Measurements from ENCODE around the gene RYR3. TPM values are rescaled to one million over a fixed set of nuclear protein-coding genes. Genes with fewer than 3 reads are reported as not detected.
A peak's percentile ranks its signal among the peaks of the same experiment; 100 is the strongest.

RYR3 gene
- total and polyA plus RNA-seq, 9 donors: 11.9 to 48.1 (median 33.2) TPM

DNA sequence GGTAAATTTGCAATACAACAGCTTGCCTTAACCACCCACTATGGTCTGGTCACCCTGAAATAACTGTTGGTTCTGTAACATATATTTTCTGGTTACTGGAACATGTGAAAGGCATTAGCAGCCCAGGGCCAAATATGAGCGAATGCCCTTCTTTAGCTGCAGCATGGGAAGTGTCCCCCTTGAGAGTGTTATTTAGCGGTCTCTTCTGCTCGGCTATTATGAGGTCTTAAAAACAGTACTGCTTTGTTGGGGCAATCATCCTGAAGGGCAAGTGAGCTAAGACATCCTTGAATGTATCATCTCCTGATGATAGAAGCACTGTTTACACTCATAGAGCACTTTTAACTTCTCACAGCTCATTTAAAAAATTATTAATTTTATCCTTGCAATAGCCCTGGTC is 90.2 kb downstream of the RYR3 start:
- no peaks in the 10 kb centered on the region for H3K36me3 ChIP-seq (ENCODE audit: control insufficient read depth, insufficient read depth, low read length)
- H3K4me3 ChIP-seq (ENCODE audit: low read length): no peak overlapping the region
- DNase-seq: no peak
- no peak overlapping the region for H3K27ac ChIP-seq (ENCODE audit: low read length)
- no peaks in the 10 kb centered on the region for H3K9me3 ChIP-seq (replicated peaks; ENCODE audit: control insufficient read depth, low read depth, low read length)
- no peaks in the 10 kb centered on the region for H3K27me3 ChIP-seq (ENCODE audit: control insufficient read depth, insufficient read depth, low read length)
- peaks cover 14% of the 10 kb centered on the region for H3K4me1 ChIP-seq (ENCODE audit: control insufficient read depth, insufficient read depth, low read length)
- no CpG with 5 or more reads among the region's 3 CpGs for WGBS (ENCODE audit: insufficient coverage)

DNA sequence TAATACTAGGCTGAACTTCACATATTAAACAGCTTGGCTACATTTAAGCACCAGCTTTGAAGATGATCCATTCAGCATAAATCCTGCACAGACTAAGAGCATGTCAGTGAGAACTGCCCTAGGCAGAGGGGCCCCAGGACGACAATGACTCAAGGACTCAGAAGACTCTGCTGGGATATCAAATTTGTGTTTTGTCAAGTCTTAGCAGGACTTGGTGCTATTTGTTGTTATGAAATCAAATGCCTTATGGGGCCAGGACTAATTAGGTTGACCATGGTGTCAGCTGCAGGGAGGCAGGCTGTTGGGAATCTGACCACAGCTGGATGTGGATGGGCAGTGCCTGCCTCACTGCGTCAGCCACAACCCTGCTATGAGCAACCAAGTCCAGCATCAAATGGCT is 91.8 kb downstream of the RYR3 start:
- Histone ChIP-seq H3K27me3 (ENCODE audit: control insufficient read depth, insufficient read depth, low read length) (no peaks in the 10 kb centered on the region), H3K27ac (ENCODE audit: low read length) (peak overlapping the region; percentile 62), H3K36me3 (ENCODE audit: control insufficient read depth, insufficient read depth, low read length) (no peaks in the 10 kb centered on the region), H3K4me3 (ENCODE audit: low read length) (peak overlapping the region; percentile 28), H3K9me3 (replicated peaks; ENCODE audit: control insufficient read depth, low read depth, low read length) (no peaks in the 10 kb centered on the region), H3K4me1 (ENCODE audit: control insufficient read depth, insufficient read depth, low read length) (peaks cover 10% of the 10 kb centered on the region)
- 54% methylated on average over 1 of the region's 2 CpGs for WGBS (ENCODE audit: insufficient coverage)
- DNase-seq: peak; percentile 75

DNA sequence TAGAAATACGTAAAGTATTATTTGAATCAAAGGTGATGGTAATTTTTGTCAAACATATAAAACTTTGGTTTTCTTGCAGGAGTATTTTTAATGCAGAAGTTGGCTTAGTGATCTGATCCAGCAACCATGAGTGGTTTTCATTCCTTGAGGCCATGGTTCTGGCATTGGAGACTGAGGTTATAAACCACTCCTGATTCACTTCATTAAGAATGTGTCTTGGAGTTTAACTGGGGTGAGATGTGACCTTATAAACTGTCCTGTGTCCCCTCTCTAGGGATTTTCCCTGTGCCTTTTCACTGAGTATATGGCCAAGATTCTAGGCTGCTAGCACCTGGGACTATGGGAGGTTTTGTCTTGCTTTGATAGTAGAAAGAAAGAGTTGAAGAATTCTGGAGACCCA is 94.3 kb downstream of the RYR3 start:
- Histone ChIP-seq H3K27me3 (ENCODE audit: control insufficient read depth, insufficient read depth, low read length) (no peaks in the 10 kb centered on the region), H3K4me3 (ENCODE audit: low read length) (no peak overlapping the region), H3K36me3 (ENCODE audit: control insufficient read depth, insufficient read depth, low read length) (no peaks in the 10 kb centered on the region), H3K27ac (ENCODE audit: low read length) (no peak overlapping the region), H3K4me1 (ENCODE audit: control insufficient read depth, insufficient read depth, low read length) (peaks cover 14% of the 10 kb centered on the region), H3K9me3 (replicated peaks; ENCODE audit: control insufficient read depth, low read depth, low read length) (no peaks in the 10 kb centered on the region)
- no peak for DNase-seq
- WGBS (ENCODE audit: insufficient coverage): no CpG with 5 or more reads among the region's 1 CpG

DNA sequence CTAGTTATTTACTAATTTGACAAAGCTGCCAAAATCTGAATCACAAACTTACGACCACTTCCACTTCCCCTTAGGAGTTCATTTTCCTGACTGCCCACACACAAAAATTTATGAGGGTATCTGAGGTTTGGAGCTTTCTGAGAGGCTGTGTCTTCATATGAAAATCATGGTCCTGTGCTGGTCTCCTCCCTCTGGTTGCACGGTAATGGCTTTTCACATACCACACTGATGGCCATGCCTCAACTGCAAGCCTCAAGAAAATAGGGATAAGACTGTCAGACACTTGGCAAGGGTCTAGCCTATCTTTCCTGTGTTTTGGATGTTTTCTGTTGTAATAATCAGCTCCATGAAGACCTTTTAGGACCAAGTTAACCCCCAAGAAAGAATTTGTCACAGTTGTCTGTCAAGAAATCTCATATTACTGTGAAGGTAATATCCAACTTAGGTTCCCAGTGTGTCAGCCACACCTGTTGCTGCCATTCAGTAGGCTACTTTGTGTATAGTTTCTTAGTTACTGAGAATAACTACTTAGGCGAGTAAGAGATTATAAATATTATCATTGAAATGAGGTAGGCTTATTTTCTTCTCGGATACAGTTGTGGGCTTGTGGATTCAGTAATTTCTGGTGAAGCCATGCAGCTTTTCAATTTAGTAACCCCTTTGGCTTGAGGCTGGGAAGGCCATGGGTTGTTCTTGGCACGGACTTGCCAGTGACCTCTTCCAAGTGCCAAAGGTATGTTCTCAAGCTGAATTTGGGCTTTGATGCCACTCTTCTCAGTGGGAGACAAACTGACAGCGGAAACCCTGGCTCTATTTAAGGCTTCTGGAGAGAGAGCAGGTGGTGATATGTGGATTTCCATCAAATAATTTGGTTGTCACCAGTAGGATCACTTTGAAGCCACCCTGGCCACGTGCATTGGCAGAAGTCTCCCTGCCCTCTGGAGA is 101.1 kb downstream of the RYR3 start:
- WGBS (ENCODE audit: insufficient coverage): 75% methylated on average over 4 of the region's 7 CpGs
- no peaks in the 10 kb centered on the region for H3K36me3 ChIP-seq (ENCODE audit: control insufficient read depth, insufficient read depth, low read length)
- H3K27me3 ChIP-seq (ENCODE audit: control insufficient read depth, insufficient read depth, low read length): no peaks in the 10 kb centered on the region
- H3K9me3 ChIP-seq (replicated peaks; ENCODE audit: control insufficient read depth, low read depth, low read length): no peaks in the 10 kb centered on the region
- no peak overlapping the region for H3K4me3 ChIP-seq (ENCODE audit: low read length)
- peaks cover 27% of the 10 kb centered on the region for H3K4me1 ChIP-seq (ENCODE audit: control insufficient read depth, insufficient read depth, low read length)
- peak overlapping the region; percentile 85 for H3K27ac ChIP-seq (ENCODE audit: low read length)
- peak; percentile 72 for DNase-seq

DNA sequence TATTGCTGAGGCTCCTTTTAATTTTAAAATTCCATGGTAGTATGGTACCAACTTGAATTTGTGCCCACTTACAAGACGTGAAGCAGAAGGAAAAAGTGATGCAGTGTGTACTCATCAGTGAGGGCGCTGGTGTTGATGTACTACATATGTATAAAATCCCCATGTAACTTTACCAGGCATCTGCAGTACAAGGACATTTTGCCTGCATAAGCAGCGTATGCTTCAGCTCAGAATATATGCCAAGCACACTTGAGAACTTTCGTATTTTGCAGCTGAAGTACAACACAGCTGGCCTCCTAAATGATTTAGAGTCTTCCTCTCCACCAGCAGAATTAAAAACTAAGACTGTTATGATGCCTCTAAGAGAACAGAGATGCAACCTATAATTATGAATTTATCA is 108.9 kb downstream of the RYR3 start:
- no peak for DNase-seq
- Histone ChIP-seq H3K27me3 (ENCODE audit: control insufficient read depth, insufficient read depth, low read length) (no peaks in the 10 kb centered on the region), H3K4me1 (ENCODE audit: control insufficient read depth, insufficient read depth, low read length) (no peaks in the 10 kb centered on the region), H3K27ac (ENCODE audit: low read length) (no peak overlapping the region), H3K9me3 (replicated peaks; ENCODE audit: control insufficient read depth, low read depth, low read length) (no peaks in the 10 kb centered on the region), H3K4me3 (ENCODE audit: low read length) (no peak overlapping the region), H3K36me3 (ENCODE audit: control insufficient read depth, insufficient read depth, low read length) (no peaks in the 10 kb centered on the region)
- 39% methylated on average over 2 of the region's 4 CpGs for WGBS (ENCODE audit: insufficient coverage)

DNA sequence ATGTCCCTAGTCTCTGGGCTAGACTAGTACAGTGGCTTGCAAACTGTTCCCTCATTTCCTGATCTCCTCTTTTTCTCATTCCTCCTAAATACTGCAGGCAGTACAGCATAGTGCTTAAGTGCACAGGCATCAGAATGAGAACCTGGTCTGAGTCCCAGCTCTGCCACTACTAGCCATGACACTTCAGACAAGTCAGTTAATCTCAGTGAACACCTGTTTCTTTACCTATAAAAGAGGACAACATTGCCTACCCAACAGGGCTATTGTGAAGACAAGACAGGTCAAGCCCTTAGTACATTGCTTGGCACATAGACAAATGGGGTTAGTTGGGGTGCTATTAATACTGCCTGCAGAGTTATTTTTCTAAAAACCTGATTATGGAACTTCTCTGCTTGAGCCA is 113.3 kb downstream of the RYR3 start:
- Histone ChIP-seq H3K4me1 (ENCODE audit: control insufficient read depth, insufficient read depth, low read length) (no peaks in the 10 kb centered on the region), H3K27me3 (ENCODE audit: control insufficient read depth, insufficient read depth, low read length) (no peaks in the 10 kb centered on the region), H3K27ac (ENCODE audit: low read length) (no peak overlapping the region), H3K36me3 (ENCODE audit: control insufficient read depth, insufficient read depth, low read length) (no peaks in the 10 kb centered on the region), H3K9me3 (replicated peaks; ENCODE audit: control insufficient read depth, low read depth, low read length) (no peaks in the 10 kb centered on the region), H3K4me3 (ENCODE audit: low read length) (no peak overlapping the region)
- no peak for DNase-seq

DNA sequence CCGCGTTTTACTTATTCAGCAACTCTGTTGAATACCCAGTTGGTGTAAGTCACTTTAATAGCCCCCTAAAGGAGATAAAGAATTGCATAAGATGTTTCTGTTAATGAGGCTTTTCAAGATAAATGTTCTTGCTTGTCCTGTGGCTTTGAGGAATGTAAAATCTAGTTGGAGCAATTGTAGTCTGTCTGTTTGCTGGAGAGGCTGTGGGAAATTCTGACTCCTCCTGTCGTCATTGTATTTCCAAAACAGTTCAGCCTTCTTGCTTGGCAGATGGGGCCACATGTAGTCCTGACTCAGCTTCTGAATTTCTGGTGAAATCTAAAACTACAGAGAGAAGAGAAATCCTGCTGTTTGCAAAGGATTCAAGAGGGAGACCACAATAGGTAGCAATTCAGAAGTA is 114.4 kb downstream of the RYR3 start:
- Histone ChIP-seq H3K36me3 (ENCODE audit: control insufficient read depth, insufficient read depth, low read length) (no peaks in the 10 kb centered on the region), H3K9me3 (replicated peaks; ENCODE audit: control insufficient read depth, low read depth, low read length) (no peaks in the 10 kb centered on the region), H3K27me3 (ENCODE audit: control insufficient read depth, insufficient read depth, low read length) (no peaks in the 10 kb centered on the region), H3K4me3 (ENCODE audit: low read length) (no peak overlapping the region), H3K27ac (ENCODE audit: low read length) (no peak overlapping the region), H3K4me1 (ENCODE audit: control insufficient read depth, insufficient read depth, low read length) (no peaks in the 10 kb centered on the region)
- DNase-seq: peak; percentile 55
- WGBS (ENCODE audit: insufficient coverage): 100% methylated on average over 2 of the region's 3 CpGs

DNA sequence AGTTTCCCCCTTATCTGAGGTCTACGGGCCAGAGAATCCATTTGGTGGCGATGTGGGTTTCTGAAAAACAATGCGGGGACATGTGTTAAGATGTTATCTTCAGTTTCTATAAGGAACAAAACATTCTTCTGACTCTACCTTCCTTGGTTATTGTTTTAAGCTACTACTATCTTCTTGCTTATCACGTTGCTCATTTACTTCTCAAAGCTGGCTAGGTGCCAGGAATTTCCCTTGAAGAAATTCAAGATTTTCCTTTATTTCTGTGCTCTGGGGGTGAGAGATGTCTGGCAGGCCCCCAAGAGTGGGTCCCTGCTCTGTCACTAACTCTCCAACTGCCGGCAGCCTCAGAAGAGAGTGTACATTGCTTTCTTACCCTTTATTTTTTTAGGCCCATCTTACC is 119.8 kb downstream of the RYR3 start:
- WGBS (ENCODE audit: insufficient coverage): no CpG with 5 or more reads among the region's 5 CpGs

DNA sequence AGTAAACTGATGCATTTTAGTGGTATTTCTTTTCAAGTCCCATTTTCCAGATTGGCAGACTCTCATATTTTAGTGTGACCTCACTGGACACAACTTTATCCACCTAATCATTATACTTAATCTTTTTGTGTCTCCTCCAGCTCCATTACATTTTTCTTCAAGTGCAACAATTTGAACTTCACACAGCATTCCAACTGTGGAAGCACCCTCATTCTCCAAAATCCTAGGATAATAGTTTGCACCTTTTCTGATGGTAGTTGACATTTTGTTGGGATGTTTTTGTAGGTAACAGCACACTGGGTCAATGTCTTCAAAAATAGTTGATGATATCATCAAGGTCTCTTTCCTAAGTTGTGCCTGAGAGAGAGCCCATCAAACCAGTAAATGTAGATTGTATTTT is 123.1 kb downstream of the RYR3 start:
- Histone ChIP-seq H3K36me3 (ENCODE audit: control insufficient read depth, insufficient read depth, low read length) (no peaks in the 10 kb centered on the region), H3K9me3 (replicated peaks; ENCODE audit: control insufficient read depth, low read depth, low read length) (no peaks in the 10 kb centered on the region), H3K27me3 (ENCODE audit: control insufficient read depth, insufficient read depth, low read length) (no peaks in the 10 kb centered on the region), H3K4me3 (ENCODE audit: low read length) (no peak overlapping the region), H3K27ac (ENCODE audit: low read length) (no peak overlapping the region), H3K4me1 (ENCODE audit: control insufficient read depth, insufficient read depth, low read length) (no peaks in the 10 kb centered on the region)
- no peak for DNase-seq

More for the DNA sequence above, 119.8 kb downstream of the RYR3 start:
- DNase-seq: no peak
- Histone ChIP-seq H3K9me3 (replicated peaks; ENCODE audit: control insufficient read depth, low read depth, low read length) (no peaks in the 10 kb centered on the region), H3K36me3 (ENCODE audit: control insufficient read depth, insufficient read depth, low read length) (no peaks in the 10 kb centered on the region), H3K4me3 (ENCODE audit: low read length) (no peak overlapping the region), H3K27ac (ENCODE audit: low read length) (no peak overlapping the region), H3K27me3 (ENCODE audit: control insufficient read depth, insufficient read depth, low read length) (no peaks in the 10 kb centered on the region), H3K4me1 (ENCODE audit: control insufficient read depth, insufficient read depth, low read length) (no peaks in the 10 kb centered on the region)

DNA sequence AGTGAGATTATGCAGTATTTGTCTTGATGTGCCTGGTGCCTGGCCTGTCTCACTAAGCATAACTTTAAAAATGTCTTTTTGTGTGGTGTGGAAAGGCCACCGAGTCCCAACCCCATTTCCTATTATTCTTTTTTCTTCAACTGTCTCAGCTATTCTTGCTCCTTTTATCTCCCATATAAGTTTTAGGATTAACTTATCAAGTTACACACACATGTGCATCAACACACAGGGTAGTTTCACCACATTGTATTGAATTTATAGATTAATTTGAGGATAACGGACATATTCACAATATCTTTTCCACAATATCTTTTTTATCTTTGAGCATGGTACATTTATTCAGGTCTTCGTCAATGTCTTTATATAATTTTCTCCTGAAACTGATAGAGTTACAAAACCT is 127.6 kb downstream of the RYR3 start:
- Histone ChIP-seq H3K27ac (ENCODE audit: low read length) (no peak overlapping the region), H3K27me3 (ENCODE audit: control insufficient read depth, insufficient read depth, low read length) (no peaks in the 10 kb centered on the region), H3K4me3 (ENCODE audit: low read length) (no peak overlapping the region), H3K4me1 (ENCODE audit: control insufficient read depth, insufficient read depth, low read length) (no peaks in the 10 kb centered on the region), H3K9me3 (replicated peaks; ENCODE audit: control insufficient read depth, low read depth, low read length) (no peaks in the 10 kb centered on the region), H3K36me3 (ENCODE audit: control insufficient read depth, insufficient read depth, low read length) (no peaks in the 10 kb centered on the region)
- WGBS (ENCODE audit: insufficient coverage): no CpG with 5 or more reads among the region's 3 CpGs
- no peak for DNase-seq

DNA sequence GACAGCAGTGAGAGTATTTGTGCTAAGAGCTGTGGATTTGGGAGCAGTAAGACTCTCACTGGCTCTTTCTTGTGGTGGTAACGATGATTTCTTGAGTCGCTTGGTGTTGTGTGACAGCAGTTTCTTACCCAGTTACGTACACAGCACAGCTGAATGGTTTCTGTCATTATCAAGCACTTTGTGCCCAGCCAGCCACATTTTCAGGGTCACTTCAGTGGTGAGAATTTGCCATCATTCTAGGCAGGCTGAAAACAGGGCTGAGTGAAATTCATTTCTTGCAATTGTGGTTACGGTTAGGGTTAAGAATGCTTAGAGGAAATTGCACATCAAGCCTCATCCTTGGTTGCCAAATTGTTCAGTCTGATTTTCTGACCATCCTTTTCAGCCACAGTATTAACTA is 130.1 kb downstream of the RYR3 start:
- no peak overlapping the region for H3K27ac ChIP-seq (ENCODE audit: low read length)

More for the DNA sequence above, 130.1 kb downstream of the RYR3 start:
- DNase-seq: no peak
- Histone ChIP-seq H3K4me3 (ENCODE audit: low read length) (no peak overlapping the region), H3K4me1 (ENCODE audit: control insufficient read depth, insufficient read depth, low read length) (no peaks in the 10 kb centered on the region), H3K36me3 (ENCODE audit: control insufficient read depth, insufficient read depth, low read length) (no peaks in the 10 kb centered on the region), H3K27me3 (ENCODE audit: control insufficient read depth, insufficient read depth, low read length) (no peaks in the 10 kb centered on the region), H3K9me3 (replicated peaks; ENCODE audit: control insufficient read depth, low read depth, low read length) (no peaks in the 10 kb centered on the region)
- WGBS (ENCODE audit: insufficient coverage): 79% methylated on average over 3 of the region's 4 CpGs
